Epithelial cell of esophagus (primary cell): Measurements from ENCODE around the gene TBC1D16.

Experiments
- DNase-seq: peaks from one replicate; pipeline ENCODE4 v3.0.0; 2010; ENCODE audit warnings: low read depth
- H3K4me3 ChIP-seq: 2 replicates; pipeline ENCODE4 v1.5.1; 2011; ENCODE audit warnings: mild to moderate bottlenecking, low read length, control low read depth
- TF ChIP-seq, protein P1 (sequence below): IDR thresholded peaks from 2 replicates; pipeline ENCODE4 v1.5.1; 2011; ENCODE audit warnings: low read depth, mild to moderate bottlenecking, low read length, control low read depth, inconsistent platforms; ENCODE audit not compliant: insufficient read depth; ENCODE audit errors: missing control alignments

TBC1D16 gene

DNA sequence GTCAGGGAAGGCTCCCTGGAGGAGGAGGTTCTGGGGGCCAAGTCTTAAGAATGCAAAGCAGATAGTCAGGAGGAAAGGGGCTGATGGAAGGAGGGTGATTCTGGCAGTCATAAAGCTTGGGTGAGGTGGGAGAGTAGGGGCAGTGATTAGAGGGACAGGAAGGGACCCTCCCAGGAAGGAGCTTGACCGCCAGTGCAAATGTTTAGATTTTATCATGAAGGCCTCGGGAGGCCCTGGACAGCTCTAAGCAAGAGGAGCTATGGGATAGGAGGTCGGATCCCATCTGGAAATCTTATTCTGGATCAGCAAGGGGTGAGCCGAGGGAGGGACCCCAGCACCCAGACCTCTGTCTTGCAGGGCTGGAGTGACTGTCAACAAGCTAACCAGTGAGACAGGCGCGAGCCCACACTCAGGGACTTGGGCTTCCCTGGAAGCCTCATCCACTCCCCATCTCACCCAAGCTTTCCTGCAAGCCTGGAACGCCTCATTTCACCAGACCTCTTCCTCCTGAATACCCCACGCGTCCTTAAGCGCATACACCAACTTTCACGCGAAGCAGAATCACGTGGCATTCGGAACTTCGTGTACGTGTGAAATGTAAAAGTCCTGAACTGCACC is 144.4 kb downstream of the TBC1D16 start:
- DNase-seq, result no peak
- TF ChIP-seq, protein P1, sequence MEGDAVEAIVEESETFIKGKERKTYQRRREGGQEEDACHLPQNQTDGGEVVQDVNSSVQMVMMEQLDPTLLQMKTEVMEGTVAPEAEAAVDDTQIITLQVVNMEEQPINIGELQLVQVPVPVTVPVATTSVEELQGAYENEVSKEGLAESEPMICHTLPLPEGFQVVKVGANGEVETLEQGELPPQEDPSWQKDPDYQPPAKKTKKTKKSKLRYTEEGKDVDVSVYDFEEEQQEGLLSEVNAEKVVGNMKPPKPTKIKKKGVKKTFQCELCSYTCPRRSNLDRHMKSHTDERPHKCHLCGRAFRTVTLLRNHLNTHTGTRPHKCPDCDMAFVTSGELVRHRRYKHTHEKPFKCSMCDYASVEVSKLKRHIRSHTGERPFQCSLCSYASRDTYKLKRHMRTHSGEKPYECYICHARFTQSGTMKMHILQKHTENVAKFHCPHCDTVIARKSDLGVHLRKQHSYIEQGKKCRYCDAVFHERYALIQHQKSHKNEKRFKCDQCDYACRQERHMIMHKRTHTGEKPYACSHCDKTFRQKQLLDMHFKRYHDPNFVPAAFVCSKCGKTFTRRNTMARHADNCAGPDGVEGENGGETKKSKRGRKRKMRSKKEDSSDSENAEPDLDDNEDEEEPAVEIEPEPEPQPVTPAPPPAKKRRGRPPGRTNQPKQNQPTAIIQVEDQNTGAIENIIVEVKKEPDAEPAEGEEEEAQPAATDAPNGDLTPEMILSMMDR, result no peak

DNA sequence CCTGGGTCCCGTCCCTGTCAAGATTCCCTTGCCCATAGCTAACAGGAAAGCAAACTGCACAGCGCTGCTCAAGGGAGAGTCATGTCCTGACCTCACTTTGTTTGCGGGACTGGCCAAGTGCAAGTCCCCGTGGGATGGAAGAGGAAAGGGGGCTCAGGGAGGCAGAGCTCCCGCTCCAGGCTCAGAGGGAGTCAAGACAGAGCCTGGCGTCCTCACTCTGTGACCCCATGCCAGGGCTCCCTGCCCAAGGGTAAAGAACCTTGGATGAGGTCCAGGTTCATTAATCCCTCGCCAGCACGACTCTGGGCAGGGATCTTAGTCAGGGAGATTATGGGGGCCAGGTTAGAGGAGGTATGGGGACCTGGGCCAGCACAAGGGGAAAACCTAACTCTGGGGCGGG is 145.0 kb downstream of the TBC1D16 start:
- TF ChIP-seq, protein P1, result no peak
- no peak for DNase-seq
- no peak overlapping the region for H3K4me3 ChIP-seq

More for the DNA sequence above, 144.4 kb downstream of the TBC1D16 start:
- no peak overlapping the region for H3K4me3 ChIP-seq

DNA sequence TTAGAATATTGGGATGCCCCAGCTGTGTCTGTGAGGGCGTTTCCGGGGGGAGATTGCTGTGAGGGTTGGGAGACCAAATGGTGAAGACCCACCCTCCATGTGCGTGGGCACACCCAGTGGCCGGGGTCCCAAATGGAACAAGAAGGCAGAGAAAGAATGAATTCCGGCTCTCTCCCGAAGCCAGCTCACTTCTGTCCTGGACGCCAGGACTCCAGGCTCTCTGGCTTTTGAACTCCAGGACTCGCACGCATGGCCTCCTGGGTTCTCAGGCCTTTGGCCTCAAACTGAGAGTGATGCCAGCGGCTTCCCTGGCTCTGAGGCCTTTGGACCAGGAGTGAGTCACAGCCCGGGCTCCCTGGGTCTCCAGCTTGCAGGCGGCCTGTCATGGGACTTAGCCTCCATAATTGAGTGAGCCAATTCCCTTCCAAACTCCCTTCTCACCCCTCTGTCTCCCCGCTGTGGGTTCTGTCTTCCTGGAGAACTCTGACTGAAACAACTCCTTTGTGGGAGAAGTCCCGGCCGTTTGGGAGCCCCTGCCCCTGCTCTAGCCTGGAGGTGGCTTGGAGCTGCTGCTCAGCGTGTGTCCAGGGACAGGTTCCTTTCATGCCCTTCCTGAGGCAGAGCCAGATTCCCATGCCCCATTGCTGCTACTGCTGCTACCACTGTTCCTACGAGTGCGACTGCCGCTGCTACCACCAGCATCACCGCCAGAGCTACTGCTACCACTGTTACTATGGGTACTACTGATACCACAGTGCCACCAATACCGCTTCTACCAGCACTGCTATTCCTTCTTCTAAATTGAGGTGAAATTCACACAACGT is 146.6 kb downstream of the TBC1D16 start:
- TF ChIP-seq, protein P1, result no peak
- DNase-seq, result no peak
- no peak overlapping the region for H3K4me3 ChIP-seq

DNA sequence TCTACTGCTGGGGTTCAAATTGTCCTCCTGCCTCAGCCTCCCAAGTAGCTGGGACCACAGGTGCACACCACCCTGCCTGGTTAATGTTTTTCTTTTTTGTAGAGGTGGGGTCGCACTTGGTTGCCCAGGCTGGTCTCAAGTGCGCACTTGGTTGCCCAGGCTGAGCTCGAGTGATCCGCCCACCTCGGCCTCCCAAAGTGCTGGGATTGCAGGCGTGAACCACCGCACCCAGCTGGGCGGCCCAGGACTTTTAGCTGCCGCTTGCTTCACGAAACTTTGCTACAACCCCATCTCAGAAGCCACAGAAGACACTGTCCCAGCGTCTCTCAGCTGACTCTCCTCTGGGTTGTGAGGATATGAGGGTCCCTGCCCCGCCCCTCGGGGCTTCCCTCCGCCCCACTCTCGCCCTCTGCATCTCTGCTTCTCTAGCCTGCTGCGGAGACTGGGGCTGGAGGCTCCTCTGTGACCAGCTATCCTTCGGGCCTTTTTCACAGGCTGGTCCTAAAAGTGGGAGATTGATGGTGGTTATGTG is 147.6 kb downstream of the TBC1D16 start:
- TF ChIP-seq, protein P1, result no peak
- DNase-seq, result no peak
- no peak overlapping the region for H3K4me3 ChIP-seq

DNA sequence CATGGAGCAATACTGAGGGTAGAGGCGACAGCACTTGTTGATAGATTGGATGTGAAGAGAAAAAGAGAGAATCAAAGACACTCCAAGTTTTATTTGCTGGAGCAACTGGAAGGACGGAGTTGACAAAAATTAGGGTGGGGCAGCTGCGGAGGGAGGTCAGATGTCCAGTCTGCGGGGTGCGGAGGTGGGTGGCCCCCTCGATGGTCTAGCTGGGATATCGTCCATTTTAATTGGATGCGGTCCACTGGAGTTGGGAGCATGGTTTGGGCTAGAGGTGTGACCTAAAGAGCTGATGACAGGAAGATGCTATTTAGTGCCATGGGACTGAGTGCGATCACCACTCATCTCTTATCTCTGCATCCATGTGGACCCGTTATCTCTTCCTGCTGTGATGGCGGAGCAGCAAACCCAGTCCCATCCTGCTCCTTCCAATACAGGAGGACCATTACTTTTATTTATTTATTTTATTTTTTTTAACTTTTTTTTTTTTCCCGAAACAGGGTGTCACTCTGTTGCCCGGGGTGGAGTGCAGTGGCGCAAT is 148.2 kb downstream of the TBC1D16 start:
- TF ChIP-seq, protein P1, result no peak
- H3K4me3 ChIP-seq, result no peak overlapping the region
- no peak for DNase-seq

DNA sequence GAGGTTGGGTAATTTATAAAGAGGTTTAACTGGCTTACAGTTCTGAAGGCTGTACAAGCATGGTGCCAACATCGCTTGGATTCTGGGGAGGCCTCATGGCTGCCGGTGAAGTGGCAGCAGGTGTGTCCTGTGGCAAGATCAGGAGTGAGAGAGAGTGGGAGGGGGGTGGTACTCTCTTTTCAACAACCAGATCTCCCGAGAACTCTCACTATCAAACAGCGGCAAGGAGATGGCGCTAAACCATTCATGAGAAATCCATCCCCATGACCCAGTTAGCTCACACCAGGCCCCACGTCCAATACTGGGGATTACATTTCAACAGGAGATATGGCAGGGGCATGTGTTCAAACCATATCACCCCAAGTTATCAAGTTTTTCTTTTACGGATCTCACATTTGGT is 152.5 kb downstream of the TBC1D16 start:
- no peak for DNase-seq
- TF ChIP-seq, protein P1, result no peak
- no peak overlapping the region for H3K4me3 ChIP-seq
